Subcutaneous abdominal adipose tissue (tissue), 5 donors: ENCODE measurements around the gene CRYBG1.

Experiments
- H3K27ac ChIP-seq: one replicate; pipeline ENCODE4 v1.7.0; 2013; ENCODE audit warnings: low read depth, mild to moderate bottlenecking, inconsistent platforms, low read length, moderate library complexity
- H3K27me3 ChIP-seq, 5 donors: one replicate each; pipeline ENCODE4 v1.7.0; 2013; ENCODE audit warnings: low read length in 5 of 5, inconsistent platforms in 1 of 5; ENCODE audit not compliant: control insufficient read depth in 5 of 5, insufficient read depth in 4 of 5
- H3K36me3 ChIP-seq, 5 donors: one replicate each; pipeline ENCODE4 v1.7.0; 2013; ENCODE audit warnings: low read length in 5 of 5; ENCODE audit not compliant: control insufficient read depth in 5 of 5, insufficient read depth in 5 of 5
- H3K4me1 ChIP-seq, 5 donors: one replicate each; pipeline ENCODE4 v1.7.0; 2013; ENCODE audit warnings: low read length in 5 of 5, mild to moderate bottlenecking in 3 of 5, moderate library complexity in 1 of 5; ENCODE audit not compliant: control insufficient read depth in 5 of 5, insufficient read depth in 5 of 5
- H3K4me3 ChIP-seq, 5 donors: one replicate each; pipeline ENCODE4 v1.7.0; 2013; ENCODE audit warnings: low read length in 5 of 5, low read depth in 1 of 5
- H3K9ac ChIP-seq, 5 donors: one replicate each; pipeline ENCODE4 v1.7.0; 2013; ENCODE audit warnings: low read length in 5 of 5, mild to moderate bottlenecking in 4 of 5, moderate library complexity in 3 of 5
- H3K9me3 ChIP-seq, 5 donors: one replicate each; pipeline ENCODE4 v1.7.0; 2013; ENCODE audit warnings: low read length in 5 of 5; ENCODE audit not compliant: control insufficient read depth in 5 of 5
- donor health status: healthy.
- donor health status: healthy.
- donor health status: healthy.
- donor health status: healthy.
- donor health status: healthy.

The CRYBG1 gene

GRCh38 chr6:106452628-106453027 is 92.1 kb downstream of the CRYBG1 start:
- no peaks in the 10 kb centered on the region for H3K27me3 ChIP-seq
- no peak overlapping the region for H3K27ac ChIP-seq
- H3K36me3 ChIP-seq = no peaks in the 10 kb centered on the region
- H3K4me1 ChIP-seq = peaks cover 0 to 29% (median 19%) of the 10 kb centered on the region in 5 donors
- no peak overlapping the region for H3K9ac ChIP-seq
- H3K9me3 ChIP-seq = no peaks in the 10 kb centered on the region
- H3K4me3 ChIP-seq = no peak overlapping the region

- no peak overlapping the region for H3K4me3 ChIP-seq
Observed at GRCh38 chr6:106453756-106454367, 93.3 kb downstream of the CRYBG1 start.

GRCh38 chr6:106456756-106457155 is 96.2 kb downstream of the CRYBG1 start:
- H3K4me3 ChIP-seq = no peak overlapping the region
- H3K4me1 ChIP-seq = no peaks in the 10 kb centered on the region
- H3K27me3 ChIP-seq = no peaks in the 10 kb centered on the region
- H3K36me3 ChIP-seq = no peaks in the 10 kb centered on the region
- H3K9me3 ChIP-seq = no peaks in the 10 kb centered on the region
- no peak overlapping the region for H3K9ac ChIP-seq
- H3K27ac ChIP-seq = no peak overlapping the region

More at GRCh38 chr6:106453756-106454367, 93.3 kb downstream of the CRYBG1 start:
- no peaks in the 10 kb centered on the region for H3K36me3 ChIP-seq
- no peak overlapping the region for H3K27ac ChIP-seq
- no peak overlapping the region for H3K9ac ChIP-seq
- no peaks in the 10 kb centered on the region for H3K9me3 ChIP-seq
- peaks cover 0 to 18% (median 16%) of the 10 kb centered on the region in 5 donors for H3K4me1 ChIP-seq
- H3K27me3 ChIP-seq = no peaks in the 10 kb centered on the region

DNA sequence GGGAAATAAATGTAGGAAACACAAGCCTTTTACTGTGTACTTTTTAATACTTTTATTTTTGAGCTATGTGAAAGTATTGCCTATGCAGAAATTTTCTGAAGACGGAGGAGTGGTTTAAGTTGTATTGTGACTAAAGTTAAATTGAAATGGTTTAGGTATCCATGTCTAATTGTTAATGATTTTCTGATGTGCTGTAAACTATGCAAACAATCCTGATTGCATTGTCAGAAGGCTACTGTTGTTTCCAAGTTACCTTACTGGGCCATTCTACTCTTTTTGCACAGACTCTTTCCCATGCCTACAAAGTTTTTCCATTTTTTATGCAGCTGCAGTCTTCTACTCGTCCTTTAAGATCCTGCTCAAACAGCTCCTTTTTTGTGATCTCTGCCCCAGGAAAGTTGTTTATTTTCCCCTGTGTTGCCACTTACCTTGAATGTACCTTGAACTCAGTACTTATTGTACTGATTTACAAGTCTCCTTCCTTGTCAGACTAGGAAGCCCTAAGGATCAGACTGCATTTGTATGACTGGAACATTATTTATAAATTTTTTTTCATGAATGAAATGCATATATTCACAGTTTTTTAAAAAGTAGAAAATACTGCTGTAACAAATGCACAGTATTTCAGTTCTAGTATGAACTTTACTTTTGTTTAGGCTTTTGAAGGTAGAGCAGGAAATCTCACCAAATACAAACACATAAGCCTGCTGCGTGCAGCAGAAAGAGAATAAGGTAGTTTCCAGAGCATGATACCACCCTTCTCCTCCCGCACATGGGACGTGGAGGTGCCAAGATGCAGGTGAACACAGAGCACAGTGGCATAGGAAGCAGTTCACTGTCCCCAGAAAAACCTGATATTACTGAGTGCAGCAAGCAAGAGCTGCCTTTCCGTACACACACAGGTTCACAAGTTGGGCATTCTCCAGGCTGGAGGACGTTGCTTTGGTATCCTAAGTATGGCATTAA is 97.8 kb downstream of the CRYBG1 start:
- no peaks in the 10 kb centered on the region for H3K9me3 ChIP-seq
- H3K4me3 ChIP-seq = no peak overlapping the region
- no peak overlapping the region for H3K27ac ChIP-seq
- H3K9ac ChIP-seq = no peak overlapping the region
- H3K4me1 ChIP-seq = no peaks in the 10 kb centered on the region
- no peaks in the 10 kb centered on the region for H3K36me3 ChIP-seq
- H3K27me3 ChIP-seq = no peaks in the 10 kb centered on the region

DNA sequence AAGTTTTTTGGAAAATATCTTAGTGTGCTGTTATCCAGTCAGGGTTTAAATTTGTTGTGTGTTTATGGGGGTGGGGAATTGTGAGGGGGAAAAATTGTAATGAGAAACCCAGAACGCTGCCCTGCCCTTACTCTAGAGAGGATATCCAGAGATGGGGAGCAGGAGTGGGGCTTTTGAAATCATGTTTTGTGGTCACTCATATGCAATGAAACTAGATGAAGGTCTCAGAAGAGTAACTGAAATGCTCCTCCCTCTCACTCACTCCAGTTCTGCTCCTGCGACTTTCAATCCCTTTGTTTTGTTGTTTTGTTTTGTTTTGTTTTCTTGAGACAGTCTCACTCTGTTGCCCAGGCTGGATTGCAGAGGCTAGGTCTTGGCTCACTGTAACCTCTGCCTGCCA is 100.0 kb downstream of the CRYBG1 start:
- Histone ChIP-seq H3K36me3 (no peaks in the 10 kb centered on the region), H3K9ac (no peak overlapping the region), H3K27me3 (no peaks in the 10 kb centered on the region), H3K4me3 (no peak overlapping the region), H3K9me3 (no peaks in the 10 kb centered on the region), H3K4me1 (no peaks in the 10 kb centered on the region), H3K27ac (no peak overlapping the region)

DNA sequence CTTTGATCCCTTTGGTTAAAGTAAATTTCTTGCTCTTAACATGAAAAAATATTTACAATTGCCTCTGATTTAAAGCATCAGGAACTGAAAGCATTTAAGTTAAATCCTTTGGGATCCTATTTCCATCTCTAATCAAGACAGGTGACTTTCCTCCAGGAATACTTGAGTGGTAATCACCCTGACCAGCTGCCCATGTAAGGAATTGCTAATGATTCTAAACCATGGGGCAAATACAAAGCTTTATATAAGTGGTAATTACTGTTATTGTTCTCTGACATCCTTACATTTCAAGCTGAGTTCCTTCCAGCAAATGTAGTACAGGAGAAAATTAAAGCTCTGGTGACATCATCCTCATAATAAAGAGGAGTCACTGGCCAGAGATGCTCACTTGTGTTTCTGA is 100.6 kb downstream of the CRYBG1 start:
- no peak overlapping the region for H3K9ac ChIP-seq
- H3K4me3 ChIP-seq = no peak overlapping the region
- no peaks in the 10 kb centered on the region for H3K4me1 ChIP-seq
- H3K27ac ChIP-seq = no peak overlapping the region
- H3K36me3 ChIP-seq = no peaks in the 10 kb centered on the region
- no peaks in the 10 kb centered on the region for H3K9me3 ChIP-seq
- H3K27me3 ChIP-seq = no peaks in the 10 kb centered on the region

- Histone ChIP-seq H3K27me3 (no peaks in the 10 kb centered on the region), H3K4me3 (no peak overlapping the region), H3K9ac (no peak overlapping the region), H3K36me3 (no peaks in the 10 kb centered on the region), H3K27ac (no peak overlapping the region), H3K9me3 (no peaks in the 10 kb centered on the region), H3K4me1 (peaks cover 0 to 3% (median 1%) of the 10 kb centered on the region in 5 donors)
Observed at GRCh38 chr6:106462923-106463557, 102.5 kb downstream of the CRYBG1 start.

DNA sequence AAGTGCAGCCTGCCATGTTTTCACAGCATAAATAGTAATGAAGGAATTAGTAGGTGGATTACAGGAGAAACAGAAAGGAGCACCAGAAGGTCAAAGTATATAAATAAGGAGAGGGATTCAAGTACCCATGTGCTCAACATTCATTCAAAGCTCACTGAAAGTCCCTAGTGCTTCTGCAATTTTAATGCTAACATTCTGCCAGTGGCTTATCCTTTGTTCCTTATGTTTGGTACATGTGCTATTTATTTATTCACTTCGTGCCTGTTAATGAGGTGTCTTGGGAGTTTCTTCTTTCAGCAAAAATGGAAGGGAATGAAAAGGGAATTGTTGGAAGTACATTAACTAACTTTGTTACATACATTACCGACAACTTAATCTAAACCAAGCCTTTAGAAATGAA is 105.7 kb downstream of the CRYBG1 start:
- no peak overlapping the region for H3K4me3 ChIP-seq
- no peaks in the 10 kb centered on the region for H3K36me3 ChIP-seq
- no peaks in the 10 kb centered on the region for H3K9me3 ChIP-seq
- H3K27ac ChIP-seq = no peak overlapping the region
- no peak overlapping the region for H3K9ac ChIP-seq
- H3K27me3 ChIP-seq = no peaks in the 10 kb centered on the region
- peaks cover 2 to 29% (median 20%) of the 10 kb centered on the region in 5 donors for H3K4me1 ChIP-seq

DNA sequence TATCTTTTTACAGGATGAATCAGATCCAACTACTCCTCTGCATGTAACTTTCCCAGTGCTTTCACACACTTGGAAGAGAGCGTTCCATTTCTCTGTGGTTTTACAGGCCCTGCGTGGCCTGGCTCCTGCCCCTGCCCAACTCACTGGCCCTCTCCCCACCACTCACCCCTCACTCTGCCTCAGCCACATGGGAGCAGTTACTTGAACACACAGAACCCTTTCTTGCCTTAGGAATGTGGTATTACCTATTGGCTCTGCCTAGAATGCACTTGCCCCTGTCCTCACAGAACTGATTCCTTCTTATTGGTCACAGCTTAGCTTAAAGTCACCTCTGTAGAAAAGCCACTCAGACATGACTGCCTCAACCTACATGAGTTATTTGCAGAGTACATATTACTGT is 108.4 kb downstream of the CRYBG1 start:
- no peak overlapping the region for H3K4me3 ChIP-seq
- peaks cover 2 to 29% (median 20%) of the 10 kb centered on the region in 5 donors for H3K4me1 ChIP-seq
- H3K27ac ChIP-seq = peak overlapping the region; percentile 67
- no peaks in the 10 kb centered on the region for H3K36me3 ChIP-seq
- H3K9ac ChIP-seq = peak overlapping the region in 2 of 5 donors; percentile 3 to 6
- no peaks in the 10 kb centered on the region for H3K9me3 ChIP-seq
- no peaks in the 10 kb centered on the region for H3K27me3 ChIP-seq

- peak overlapping the region in 1 of 5 donors; percentile 11 for H3K9ac ChIP-seq
- H3K4me1 ChIP-seq = peaks cover 2 to 29% (median 20%) of the 10 kb centered on the region in 5 donors
- H3K27me3 ChIP-seq = no peaks in the 10 kb centered on the region
- H3K36me3 ChIP-seq = no peaks in the 10 kb centered on the region
- H3K27ac ChIP-seq = peak overlapping the region; percentile 67
- H3K4me3 ChIP-seq = no peak overlapping the region
- no peaks in the 10 kb centered on the region for H3K9me3 ChIP-seq
Observed at GRCh38 chr6:106469882-106470281, 109.4 kb downstream of the CRYBG1 start.
